RCC 7860 (cell line): Measurements from ENCODE around the gene COL10A1.

Source experiments
- DNase-seq: peaks from one replicate; pipeline ENCODE4 v3.0.0-alpha.2; 2015; ENCODE audit warnings: low spot score
- FAIRE-seq: peaks from 2 replicates; lab custom pipeline; 2012; peaks lifted over from hg19 to GRCh38; lab: Jason Lieb, UNC

The COL10A1 gene

DNA sequence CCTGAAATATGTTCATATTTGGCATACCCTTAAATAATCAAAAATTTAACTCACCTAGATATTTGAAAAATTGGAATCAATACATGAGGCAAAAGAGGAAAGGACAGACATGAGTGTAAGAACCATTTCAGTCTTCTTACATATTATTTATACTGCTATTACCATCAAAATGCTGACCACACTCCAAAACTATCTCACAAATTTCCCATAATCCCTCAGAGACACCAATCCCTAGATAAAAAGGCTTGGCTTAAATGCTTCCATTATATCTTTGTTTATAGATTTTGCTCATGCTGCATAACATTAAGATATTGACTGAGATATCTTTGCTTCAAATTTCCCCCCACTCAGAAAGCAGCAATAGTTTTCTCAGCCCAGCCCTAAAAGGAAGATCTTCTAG lies 37.0 kb downstream of the COL10A1 start:
- DNase-seq (no peak), FAIRE-seq (no peak)

DNA sequence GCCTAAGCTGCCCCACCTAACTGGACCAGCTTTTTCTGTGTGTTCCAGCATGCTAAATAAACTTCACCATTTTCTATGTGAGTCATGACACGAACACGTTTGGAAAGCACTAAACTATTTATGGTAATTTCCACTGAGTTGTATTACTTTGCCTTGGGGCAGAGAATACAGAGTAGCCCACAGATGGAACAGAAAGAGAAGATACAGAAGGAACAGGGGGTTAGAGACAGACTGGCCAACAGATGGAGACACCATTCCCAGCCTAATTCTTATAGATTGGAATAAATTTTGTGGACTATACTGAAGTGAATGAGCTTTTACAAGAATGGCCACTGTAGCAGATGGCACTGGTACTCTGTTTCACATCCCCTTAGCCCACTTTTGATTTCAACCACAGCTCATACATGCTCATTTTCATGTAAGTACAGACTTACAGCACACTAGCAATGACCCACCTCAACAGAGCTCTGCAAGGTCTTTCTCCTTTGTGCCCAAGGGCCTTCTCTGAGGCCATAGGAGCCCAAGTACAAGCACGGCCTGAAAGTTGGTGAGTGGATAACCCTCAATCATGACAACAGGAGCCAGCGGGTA lies 38.4 kb downstream of the COL10A1 start:
- FAIRE-seq: no peak
- DNase-seq: no peak

DNA sequence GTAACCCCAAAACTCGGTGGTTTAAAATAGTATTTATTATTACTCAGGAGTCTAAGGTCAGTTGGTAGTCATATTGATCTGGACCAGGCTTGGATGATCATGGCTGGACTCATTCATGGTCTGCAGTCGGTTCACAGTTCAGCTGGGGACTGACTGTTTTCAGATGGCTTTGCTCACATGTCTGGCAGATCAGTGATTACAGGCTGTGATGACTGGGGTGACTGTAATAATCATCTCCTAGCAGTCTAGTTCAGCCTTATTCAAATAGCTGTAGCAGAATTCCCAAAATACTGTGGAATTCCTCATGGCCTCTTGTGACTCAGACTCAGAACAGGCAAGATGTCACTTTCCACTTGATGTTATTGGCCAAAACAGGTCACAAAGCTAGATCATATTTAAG lies 41.6 kb downstream of the COL10A1 start:
- FAIRE-seq: no peak

DNA sequence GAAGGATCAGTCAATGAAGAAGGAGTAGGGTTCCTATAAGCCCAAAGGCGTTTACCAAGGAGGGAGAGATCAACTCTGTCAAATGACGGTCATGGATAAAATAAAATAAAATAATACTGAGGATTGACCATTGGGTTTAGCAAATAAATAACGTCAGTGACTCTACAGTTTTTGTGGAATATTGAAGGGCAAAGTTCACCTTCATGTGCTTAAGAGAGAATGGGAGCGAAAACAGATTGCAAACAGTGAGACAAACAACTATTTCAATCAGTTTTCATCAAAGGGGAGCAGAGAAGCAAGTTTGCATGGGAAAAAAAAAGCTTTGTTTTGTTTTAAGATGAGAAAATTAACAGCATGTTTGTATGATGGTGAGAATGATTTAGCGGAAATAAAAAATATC lies 42.9 kb downstream of the COL10A1 start:
- no peak for FAIRE-seq
- no peak for DNase-seq

More for the DNA sequence above, 41.6 kb downstream of the COL10A1 start:
- no peak for DNase-seq

DNA sequence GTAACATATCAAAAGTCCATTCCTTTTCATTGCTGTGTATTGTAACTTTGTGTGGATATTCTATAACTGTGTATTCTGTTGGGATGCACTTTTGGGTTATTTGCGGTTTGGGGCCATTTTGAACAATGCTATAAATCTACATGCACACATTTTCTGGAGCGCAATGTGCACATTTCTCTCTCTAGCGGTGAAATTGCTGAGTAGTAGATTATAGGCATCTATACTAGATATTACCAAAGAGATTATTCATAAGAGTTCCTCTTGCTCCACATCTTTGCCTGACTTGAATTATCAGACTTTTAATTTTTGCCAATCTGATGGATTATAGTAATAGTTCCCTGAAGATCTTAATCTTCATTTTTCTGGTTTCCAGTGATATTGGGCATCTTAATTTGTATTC lies 47.0 kb downstream of the COL10A1 start:
- no peak for FAIRE-seq

DNA sequence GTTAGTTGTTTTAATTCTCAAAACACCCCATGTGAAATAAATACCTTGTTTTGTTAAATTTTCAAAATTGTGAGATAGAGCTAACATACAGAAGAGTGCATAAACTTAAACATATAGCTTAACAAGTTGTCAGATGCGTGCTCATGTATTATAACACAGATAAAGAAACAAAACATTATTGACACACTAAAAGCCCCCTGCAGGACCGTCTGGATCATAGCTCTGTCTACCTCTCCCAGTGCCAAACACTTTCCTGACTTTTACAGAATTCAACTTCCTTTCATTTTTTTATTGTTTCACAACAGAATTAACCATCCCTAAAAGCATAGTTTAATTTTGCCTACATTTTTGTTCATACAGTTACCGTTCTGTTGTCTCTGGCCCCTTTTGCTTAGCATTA lies 47.4 kb downstream of the COL10A1 start:
- FAIRE-seq (no peak), DNase-seq (no peak)

More for the DNA sequence above, 47.0 kb downstream of the COL10A1 start:
- no peak for DNase-seq

DNA sequence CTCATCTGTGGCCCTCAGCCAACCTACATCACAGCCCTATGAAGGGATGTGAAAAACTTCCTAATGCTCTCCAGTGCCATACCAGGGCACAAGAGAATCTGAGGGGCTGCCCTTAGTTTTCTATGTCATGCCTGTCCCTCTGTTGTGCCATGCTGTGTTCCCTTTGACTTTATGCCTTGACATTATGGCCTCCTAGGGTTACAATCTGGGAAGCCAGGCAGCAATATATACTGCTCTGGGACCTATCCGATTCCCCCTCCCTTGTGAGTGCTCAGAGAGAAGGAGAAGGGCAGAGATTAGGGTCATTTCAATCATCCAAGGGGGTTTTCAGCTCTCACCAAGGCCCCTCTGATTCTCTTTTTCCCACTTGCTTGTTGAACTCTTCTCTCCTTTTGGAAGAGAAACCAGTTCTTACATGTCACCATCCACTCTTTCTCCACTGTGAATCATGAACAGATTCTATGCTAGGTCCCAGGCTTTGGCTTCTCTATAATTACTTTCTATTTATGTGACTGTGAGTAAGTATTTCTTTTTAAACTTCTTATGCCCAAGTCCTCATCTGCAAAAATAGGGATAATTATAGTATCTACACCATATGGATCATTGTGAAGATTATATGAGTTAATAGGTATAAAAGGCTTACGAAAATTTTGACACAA lies 51.1 kb downstream of the COL10A1 start:
- FAIRE-seq: no peak

DNA sequence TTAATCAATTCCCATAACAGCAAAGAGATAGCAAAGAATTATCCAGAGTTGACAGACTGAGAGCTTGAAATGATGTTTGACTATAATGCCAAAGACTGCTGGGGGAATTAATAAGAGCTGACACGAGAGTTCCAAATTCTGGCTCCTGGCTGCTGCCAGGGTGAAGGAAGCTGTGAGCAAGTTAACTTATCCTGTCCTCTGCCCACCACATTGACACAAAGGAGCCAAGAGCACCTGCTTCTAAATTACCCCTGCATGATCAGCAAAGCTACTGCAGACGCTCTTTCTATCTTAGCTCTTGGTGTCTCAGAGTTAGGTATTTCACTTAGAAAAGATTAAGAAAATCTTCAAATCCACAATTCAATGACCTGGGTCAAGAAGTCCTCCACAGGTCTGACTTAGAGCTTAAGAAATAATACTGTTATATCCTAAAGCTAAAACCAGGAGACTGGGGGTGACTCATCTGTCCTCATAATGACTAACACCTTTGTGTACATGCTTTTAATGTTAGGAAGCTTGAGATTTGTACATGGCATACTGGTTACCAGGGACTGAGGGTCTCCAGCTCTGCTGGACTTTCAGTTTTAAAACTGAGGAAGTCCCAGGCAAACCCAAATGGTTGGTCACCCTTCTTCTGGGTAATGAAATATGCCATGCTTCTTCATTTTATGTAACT lies 52.0 kb downstream of the COL10A1 start:
- FAIRE-seq (no peak), DNase-seq (peak; percentile 42)

More for the DNA sequence above, 51.1 kb downstream of the COL10A1 start:
- DNase-seq: no peak

DNA sequence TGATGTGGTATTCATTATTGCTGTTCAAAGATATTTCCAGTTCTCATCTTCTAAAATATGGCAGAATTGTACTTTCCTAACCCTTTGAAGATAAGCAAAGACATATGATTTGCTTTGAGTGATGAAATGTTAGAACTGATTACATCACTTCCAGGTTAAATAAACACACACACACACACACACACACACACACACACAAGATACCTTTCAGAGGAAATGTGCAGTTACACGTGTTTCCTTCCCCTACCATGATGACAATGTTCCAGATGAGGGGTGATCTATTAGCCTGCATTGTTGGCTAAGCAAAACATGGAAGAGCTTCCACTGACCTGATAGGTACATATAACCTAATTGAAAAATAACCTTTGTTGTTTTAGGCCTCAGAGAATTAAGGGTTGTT lies 53.6 kb downstream of the COL10A1 start:
- FAIRE-seq (no peak), DNase-seq (no peak)

DNA sequence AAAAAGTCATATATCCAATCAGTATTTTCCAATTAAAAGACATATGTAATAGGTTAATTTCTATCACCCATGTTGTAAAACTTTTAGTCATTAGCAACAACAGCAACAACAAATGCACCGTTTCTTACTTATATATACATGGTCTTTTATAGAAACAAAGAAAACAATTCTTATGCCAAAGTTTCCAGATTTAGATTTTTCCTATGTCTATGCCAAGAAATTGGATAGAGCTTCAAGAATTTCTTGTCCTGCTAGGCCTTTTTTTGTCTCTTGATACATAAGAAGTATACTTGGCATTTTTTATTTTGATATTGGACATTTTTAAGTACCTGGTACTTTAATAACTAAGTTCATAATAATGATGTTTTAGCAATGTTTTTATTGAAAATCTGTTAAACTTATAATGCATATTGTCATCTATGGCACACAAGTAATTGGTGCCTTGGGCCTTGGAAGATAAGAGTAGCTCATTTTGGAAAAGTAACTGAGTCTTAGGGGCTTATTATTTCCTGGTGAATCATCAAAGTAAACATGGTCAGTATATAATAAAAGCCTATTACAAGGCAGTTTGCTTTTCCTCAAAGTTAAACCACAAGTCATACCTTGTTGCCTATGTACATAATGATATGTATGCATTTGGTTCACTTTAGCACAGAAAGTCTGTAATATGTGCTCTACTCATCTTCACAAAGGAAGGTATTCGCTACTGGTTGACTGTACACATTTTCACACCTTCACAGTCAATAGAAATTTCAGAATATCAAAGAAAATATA lies 55.1 kb downstream of the COL10A1 start:
- DNase-seq: no peak
- no peak for FAIRE-seq

DNA sequence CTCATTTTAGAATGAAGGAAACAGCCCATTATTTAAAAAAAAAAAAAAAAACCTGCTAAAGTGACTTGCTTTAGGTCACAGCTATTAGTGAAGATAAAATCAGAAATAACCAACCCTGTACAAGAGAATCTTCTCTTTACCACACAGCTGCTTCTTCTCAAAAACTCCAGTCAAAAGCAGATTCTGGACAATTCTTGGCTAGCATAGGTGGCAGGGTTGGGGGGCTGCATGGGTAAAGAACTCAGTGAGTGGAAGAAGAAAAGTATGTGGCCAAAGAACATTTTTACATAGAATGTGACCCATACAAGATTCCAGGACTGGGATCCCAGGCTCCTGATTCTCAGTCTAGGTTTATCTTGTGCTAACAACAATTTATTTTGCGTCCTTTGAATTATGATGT lies 55.8 kb downstream of the COL10A1 start:
- FAIRE-seq: no peak

More for the DNA sequence above, 55.8 kb downstream of the COL10A1 start:
- no peak for DNase-seq
